ENCODE measurements around the gene C1S.
"Not testable (repeated sequence)": the region's sequence is repeated elsewhere in the genome, so short reads cannot be mapped to it uniquely, and the experiment has no call there.

The C1S gene

DNA sequence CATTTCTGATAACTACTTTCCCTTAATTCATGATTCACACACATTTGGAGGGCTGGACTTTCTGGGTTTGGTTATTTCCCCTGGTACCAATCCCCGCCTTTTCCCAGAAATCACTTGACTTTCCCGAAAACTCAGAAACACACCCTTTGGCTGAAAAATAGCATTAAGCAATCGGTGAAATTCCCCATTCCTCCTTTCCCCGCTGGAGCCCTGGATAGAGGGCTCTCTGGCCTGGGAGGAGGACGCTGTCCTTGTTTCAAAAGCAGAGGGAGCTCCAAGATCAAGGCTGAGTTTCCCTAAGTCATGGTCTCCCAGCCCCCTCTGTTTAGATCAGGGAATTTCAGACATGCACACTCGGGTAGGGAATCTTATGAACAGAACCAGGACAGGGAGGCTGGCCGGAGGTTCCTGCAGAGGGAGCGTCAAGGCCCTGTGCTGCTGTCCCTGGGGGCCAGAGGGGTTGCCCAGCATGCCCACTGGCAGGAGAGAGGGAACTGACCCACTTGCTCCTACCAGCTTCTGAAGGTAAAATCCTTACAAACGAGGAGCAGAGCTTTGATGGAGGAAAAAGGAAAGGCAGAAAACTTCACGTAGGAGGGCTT, at the start of gene C1S:
Gene C1S (plus strand): TSS at position 366 of the 602 bp plus-strand sequence. CDS start 1,195 bp downstream, outside the sequence.
- no peak within 1 kb of the TSS for H2AFZ ChIP-seq (ENCODE audit: low read length)
- H4K20me1 ChIP-seq (ENCODE audit: insufficient read depth, low read length) = no peaks in the 10 kb centered on the region
- H3K4me2 ChIP-seq (ENCODE audit: low read depth, low read length) = no peak within 1 kb of the TSS
- H3K36me3 ChIP-seq (replicated peaks; ENCODE audit: insufficient read depth, low read length) = no peaks in the 10 kb centered on the region
- no peak for TF ChIP-seq EZH2 (optimal IDR thresholded peaks at IDR 0.05; ENCODE audit: low read depth, low read length)
- TF ChIP-seq, protein P1, sequence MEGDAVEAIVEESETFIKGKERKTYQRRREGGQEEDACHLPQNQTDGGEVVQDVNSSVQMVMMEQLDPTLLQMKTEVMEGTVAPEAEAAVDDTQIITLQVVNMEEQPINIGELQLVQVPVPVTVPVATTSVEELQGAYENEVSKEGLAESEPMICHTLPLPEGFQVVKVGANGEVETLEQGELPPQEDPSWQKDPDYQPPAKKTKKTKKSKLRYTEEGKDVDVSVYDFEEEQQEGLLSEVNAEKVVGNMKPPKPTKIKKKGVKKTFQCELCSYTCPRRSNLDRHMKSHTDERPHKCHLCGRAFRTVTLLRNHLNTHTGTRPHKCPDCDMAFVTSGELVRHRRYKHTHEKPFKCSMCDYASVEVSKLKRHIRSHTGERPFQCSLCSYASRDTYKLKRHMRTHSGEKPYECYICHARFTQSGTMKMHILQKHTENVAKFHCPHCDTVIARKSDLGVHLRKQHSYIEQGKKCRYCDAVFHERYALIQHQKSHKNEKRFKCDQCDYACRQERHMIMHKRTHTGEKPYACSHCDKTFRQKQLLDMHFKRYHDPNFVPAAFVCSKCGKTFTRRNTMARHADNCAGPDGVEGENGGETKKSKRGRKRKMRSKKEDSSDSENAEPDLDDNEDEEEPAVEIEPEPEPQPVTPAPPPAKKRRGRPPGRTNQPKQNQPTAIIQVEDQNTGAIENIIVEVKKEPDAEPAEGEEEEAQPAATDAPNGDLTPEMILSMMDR (IDR thresholded peaks at IDR 0.05; ENCODE audit: low read length) = no peak
- no peak for TF ChIP-seq EZH2phosphoT487 (IDR thresholded peaks at IDR 0.05; ENCODE audit: low read length)
- DNase-seq = no peak
- no peak within 1 kb of the TSS for H3K9ac ChIP-seq (ENCODE audit: low read length)
- no peaks in the 10 kb centered on the region for H3K27me3 ChIP-seq (replicated peaks; ENCODE audit: insufficient read depth, low read length)
- H3K9me2 ChIP-seq (replicated peaks; ENCODE audit: insufficient read depth, low read length) = no peaks in the 10 kb centered on the region
- H3K79me2 ChIP-seq (ENCODE audit: low read length) = no peaks in the 10 kb centered on the region
- no peaks in the 10 kb centered on the region for H3K4me1 ChIP-seq (ENCODE audit: low read length)
- no peaks in the 10 kb centered on the region for H3K9me3 ChIP-seq (replicated peaks; ENCODE audit: insufficient read depth, low read length)
- no peak within 1 kb of the TSS for H3K27ac ChIP-seq (ENCODE audit: low read length)
- H3F3A ChIP-seq (ENCODE audit: insufficient read depth, low read length) = no peaks in the 10 kb centered on the region
- no peak within 1 kb of the TSS for H3K4me3 ChIP-seq (ENCODE audit: low read length)

- not testable (repeated sequence) for H3K36me3 ChIP-seq (replicated peaks; ENCODE audit: insufficient read depth, low read length); H3K27ac ChIP-seq (ENCODE audit: low read length); H3K9me2 ChIP-seq (replicated peaks; ENCODE audit: insufficient read depth, low read length); H3K4me3 ChIP-seq (ENCODE audit: low read length); H3F3A ChIP-seq (ENCODE audit: insufficient read depth, low read length); H4K20me1 ChIP-seq (ENCODE audit: insufficient read depth, low read length); H3K79me2 ChIP-seq (ENCODE audit: low read length); H3K4me1 ChIP-seq (ENCODE audit: low read length); H2AFZ ChIP-seq (ENCODE audit: low read length); H3K4me2 ChIP-seq (ENCODE audit: low read depth, low read length); H3K27me3 ChIP-seq (replicated peaks; ENCODE audit: insufficient read depth, low read length); H3K9me3 ChIP-seq (replicated peaks; ENCODE audit: insufficient read depth, low read length); DNase-seq; H3K9ac ChIP-seq (ENCODE audit: low read length)
These were observed 49.1 kb upstream of the C1S start for GRCh38 chr12:7011398-7011797.

GRCh38 chr12:7012024-7012607, 48.4 kb upstream of the C1S start:
- H3K9me2 ChIP-seq (replicated peaks; ENCODE audit: insufficient read depth, low read length) = no peaks in the 10 kb centered on the region
- no peak overlapping the region for H3K27ac ChIP-seq (ENCODE audit: low read length)
- no peaks in the 10 kb centered on the region for H3K9me3 ChIP-seq (replicated peaks; ENCODE audit: insufficient read depth, low read length)
- peaks cover 16% of the 10 kb centered on the region for H3K79me2 ChIP-seq (ENCODE audit: low read length)
- peaks cover 5% of the 10 kb centered on the region; the same call in 1 of the 2 replicates for H3K4me1 ChIP-seq (ENCODE audit: low read length)
- TF ChIP-seq EZH2 (optimal IDR thresholded peaks at IDR 0.05; ENCODE audit: low read depth, low read length) (no peak), EZH2phosphoT487 (IDR thresholded peaks at IDR 0.05; ENCODE audit: low read length) (no peak)
- TF ChIP-seq, protein P1 (IDR thresholded peaks at IDR 0.05; ENCODE audit: low read length) = no peak
- H2AFZ ChIP-seq (ENCODE audit: low read length) = no peak overlapping the region
- no peak overlapping the region for H3K4me3 ChIP-seq (ENCODE audit: low read length)
- no peaks in the 10 kb centered on the region for H4K20me1 ChIP-seq (ENCODE audit: insufficient read depth, low read length)
- no peaks in the 10 kb centered on the region for H3K27me3 ChIP-seq (replicated peaks; ENCODE audit: insufficient read depth, low read length)
- no peak overlapping the region for H3K9ac ChIP-seq (ENCODE audit: low read length)
- peaks cover 3% of the 10 kb centered on the region; the same call in 1 of the 2 replicates for H3F3A ChIP-seq (ENCODE audit: insufficient read depth, low read length)
- no peak for DNase-seq
- H3K36me3 ChIP-seq (replicated peaks; ENCODE audit: insufficient read depth, low read length) = no peaks in the 10 kb centered on the region
- no peak overlapping the region for H3K4me2 ChIP-seq (ENCODE audit: low read depth, low read length)

DNA sequence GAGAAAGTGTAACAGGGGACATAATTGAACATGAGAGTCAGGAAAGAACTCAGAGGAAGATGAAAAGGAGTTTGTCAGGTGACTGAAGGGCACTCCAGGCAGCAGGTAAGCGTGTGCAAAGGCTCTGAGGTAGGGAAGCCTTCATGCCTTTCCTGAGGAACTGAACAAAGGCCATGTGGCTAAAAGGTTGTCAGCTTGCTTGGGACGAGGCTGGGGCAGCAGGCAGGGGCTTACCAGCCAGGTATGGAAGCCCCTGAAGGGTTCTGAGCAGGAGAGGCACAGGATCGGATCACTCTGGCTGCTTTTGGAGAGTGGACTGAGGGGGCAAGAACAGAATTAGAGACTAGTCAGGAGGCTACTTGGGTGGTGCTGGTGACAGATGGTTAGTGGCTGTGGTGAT, 47.4 kb upstream of the C1S start:
- H3K4me3 ChIP-seq (ENCODE audit: low read length) = no peak overlapping the region
- peaks cover 20% of the 10 kb centered on the region for H3K79me2 ChIP-seq (ENCODE audit: low read length)
- peaks cover 9% of the 10 kb centered on the region; the same call in 1 of the 2 replicates for H3K4me1 ChIP-seq (ENCODE audit: low read length)
- no peak for DNase-seq
- H2AFZ ChIP-seq (ENCODE audit: low read length) = no peak overlapping the region
- peaks cover 4% of the 10 kb centered on the region; the same call in 1 of the 2 replicates for H3F3A ChIP-seq (ENCODE audit: insufficient read depth, low read length)
- H3K9me2 ChIP-seq (replicated peaks; ENCODE audit: insufficient read depth, low read length) = no peaks in the 10 kb centered on the region
- no peak overlapping the region for H3K4me2 ChIP-seq (ENCODE audit: low read depth, low read length)
- H3K27ac ChIP-seq (ENCODE audit: low read length) = no peak overlapping the region
- no peak overlapping the region for H3K9ac ChIP-seq (ENCODE audit: low read length)
- no peaks in the 10 kb centered on the region for H4K20me1 ChIP-seq (ENCODE audit: insufficient read depth, low read length)
- H3K9me3 ChIP-seq (replicated peaks; ENCODE audit: insufficient read depth, low read length) = no peaks in the 10 kb centered on the region
- H3K36me3 ChIP-seq (replicated peaks; ENCODE audit: insufficient read depth, low read length) = no peaks in the 10 kb centered on the region
- no peaks in the 10 kb centered on the region for H3K27me3 ChIP-seq (replicated peaks; ENCODE audit: insufficient read depth, low read length)
- TF ChIP-seq, protein P1 (IDR thresholded peaks at IDR 0.05; ENCODE audit: low read length) = no peak
- no peak for TF ChIP-seq EZH2 (optimal IDR thresholded peaks at IDR 0.05; ENCODE audit: low read depth, low read length)
- TF ChIP-seq EZH2phosphoT487 (IDR thresholded peaks at IDR 0.05; ENCODE audit: low read length) = no peak
